ENCODE results near the gene NKAIN2.

NKAIN2 gene

DNA sequence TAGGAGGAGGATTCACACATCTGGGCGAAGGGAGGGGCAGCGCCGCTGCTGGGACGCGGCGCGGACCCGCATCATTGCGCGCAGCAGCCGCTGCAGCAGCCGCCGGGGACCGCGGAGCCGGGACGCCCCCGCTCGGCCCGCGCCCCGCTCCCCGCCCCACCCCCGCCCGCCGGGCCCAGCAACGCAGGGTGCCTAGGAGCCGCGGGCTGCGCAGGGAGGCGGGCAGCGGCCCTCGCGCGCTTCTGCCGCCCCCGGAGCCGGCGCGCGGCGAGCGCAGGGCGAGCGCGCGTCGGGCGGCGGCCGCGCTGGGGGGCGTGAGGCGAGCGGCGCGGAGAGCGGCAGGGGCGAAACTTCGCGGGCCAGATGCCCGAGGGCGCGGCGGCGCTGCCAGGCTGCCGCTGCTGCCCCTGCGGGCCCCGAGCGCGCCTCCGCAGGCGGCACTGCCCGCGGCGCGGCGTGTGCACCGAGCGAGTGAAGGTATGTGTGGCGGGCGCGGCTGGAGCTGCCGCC is at the start of gene NKAIN2:
Gene NKAIN2 (plus strand): TSS at position 362 of the 510 bp plus-strand sequence.
- no peak for DNase-seq (ENCODE audit: low read depth in 2 of 2)

DNA sequence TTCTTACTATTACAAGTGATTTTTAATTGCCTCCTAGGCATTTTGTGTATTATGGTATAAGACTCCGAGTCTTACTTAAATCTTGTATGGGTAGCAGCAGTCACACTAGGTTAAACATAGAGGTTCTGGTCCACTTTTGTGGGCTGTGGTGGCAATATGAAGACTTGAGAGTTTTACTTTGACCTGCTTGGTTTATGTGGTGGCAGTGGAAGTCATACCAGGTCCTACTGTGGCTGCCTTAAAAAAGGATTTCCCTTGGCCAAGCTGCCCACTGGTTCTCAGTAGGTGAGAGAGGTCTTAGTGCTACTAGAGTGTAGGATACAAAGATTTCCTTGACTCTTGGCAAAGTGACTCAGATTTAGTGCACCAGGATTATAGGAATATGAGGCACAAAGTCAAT is 44.2 kb upstream of the NKAIN2 start:
- no peak for DNase-seq (ENCODE audit: low read depth in 2 of 2)

DNA sequence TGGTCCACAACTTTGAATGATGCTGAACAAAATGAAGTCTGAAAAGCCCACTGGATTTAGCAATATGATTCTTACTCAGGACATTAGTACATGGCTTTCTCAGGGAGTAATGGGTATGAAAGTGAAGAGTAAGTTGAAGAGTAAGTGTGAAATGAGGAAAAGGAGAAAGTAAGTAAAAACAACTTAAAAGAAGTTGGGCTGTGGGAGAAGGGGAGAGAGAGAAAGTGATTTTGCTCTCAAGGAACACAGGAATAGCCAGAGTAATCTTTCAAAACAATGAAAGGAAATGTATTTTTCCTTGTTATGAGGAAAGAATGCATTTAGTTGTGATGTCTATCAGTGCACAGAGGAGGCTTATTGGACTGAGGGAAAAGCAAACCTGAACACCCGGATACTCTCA is 39.8 kb upstream of the NKAIN2 start:
- DNase-seq (ENCODE audit: low read depth in 2 of 2), result no peak

DNA sequence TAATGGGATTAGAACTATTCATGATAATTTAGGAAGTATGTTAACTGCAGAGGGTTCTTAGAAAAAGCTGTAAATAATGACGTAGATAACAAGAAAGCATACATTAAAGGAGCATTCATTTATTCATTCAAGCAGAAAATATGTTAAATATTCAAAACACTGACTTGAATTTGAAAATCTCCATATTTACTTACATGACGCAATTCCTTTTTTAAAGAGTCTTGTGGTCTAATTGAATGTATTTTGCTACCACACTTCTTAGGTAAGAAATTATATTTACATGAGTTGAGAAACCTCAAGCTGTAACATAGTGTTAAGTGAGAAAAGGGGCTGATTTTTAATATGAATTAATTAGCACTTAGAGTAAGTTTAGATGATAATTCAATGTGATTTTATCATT is 38.9 kb upstream of the NKAIN2 start:
- no peak for DNase-seq (ENCODE audit: low read depth in 2 of 2)

DNA sequence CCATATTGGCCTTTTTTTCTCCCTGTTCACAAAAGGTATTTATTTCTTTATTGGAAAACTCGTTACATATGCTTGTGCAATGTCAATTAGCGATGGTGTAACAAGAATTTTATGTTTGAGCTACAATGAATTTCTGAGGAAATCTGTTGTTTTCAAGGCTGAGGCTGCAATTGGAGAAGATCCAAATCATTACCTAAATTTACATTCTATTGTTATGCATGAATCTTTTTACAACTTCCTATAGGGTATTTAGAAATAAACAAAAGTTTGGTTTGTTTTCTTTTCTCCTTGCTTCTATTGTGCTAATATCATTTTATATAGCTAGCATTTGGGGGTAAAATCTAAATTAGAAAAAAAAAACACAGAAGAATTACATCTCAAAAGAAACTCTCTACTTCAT is 34.7 kb upstream of the NKAIN2 start:
- DNase-seq (ENCODE audit: low read depth in 2 of 2), result no peak

DNA sequence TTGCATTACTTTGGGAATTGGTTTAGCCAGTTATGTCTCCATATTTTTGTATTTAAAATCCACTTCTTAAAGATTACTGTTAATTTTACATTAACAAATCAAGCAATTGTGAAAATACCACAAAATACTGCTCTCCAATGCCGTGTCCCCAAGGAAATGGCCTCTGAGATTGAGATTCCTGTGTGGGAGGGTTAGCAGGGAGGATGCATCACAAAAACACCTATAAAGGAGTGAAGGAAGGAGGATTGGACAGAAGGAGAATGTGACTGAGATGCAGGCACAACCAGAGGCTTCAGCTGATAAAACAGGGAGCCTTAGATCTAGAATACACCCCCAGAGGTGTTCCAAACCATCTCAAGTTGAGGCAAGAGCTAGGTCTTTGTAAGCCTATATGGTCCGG is 34.2 kb upstream of the NKAIN2 start:
- no peak for DNase-seq (ENCODE audit: low read depth in 2 of 2)

DNA sequence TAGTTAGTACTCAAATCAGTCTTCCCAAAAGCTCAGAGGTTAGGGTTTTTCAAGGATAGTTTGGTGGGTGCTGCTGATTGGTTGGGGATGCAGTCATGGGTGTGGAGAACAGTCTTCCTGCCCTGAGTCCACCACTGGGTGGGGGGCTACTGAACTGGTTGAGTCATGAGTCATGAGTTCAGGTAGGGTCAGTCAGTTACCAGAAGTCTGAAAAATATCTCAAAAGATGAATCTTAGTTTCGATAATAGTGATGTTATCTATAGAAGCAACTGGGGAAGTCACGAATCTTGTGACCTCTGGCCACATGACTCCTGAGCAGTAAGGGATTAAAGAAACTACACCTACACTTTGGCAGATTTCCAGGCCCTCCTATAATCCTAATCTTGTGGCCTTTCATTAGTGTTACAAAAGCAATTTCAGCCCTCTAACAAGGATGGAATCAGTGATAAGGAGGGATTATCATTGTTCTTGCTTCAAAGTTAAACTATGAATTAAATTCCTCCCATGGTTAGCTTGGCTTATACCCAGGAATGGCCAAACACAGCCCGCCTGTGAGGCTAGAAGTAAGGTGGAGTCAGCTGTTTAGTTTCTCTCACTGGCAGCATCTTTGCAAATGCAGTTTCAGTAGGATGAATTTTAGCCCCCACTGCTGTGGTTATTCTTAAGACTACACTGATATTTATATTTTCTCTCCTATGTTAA is 33.3 kb upstream of the NKAIN2 start:
- no peak for DNase-seq (ENCODE audit: low read depth in 2 of 2)

DNA sequence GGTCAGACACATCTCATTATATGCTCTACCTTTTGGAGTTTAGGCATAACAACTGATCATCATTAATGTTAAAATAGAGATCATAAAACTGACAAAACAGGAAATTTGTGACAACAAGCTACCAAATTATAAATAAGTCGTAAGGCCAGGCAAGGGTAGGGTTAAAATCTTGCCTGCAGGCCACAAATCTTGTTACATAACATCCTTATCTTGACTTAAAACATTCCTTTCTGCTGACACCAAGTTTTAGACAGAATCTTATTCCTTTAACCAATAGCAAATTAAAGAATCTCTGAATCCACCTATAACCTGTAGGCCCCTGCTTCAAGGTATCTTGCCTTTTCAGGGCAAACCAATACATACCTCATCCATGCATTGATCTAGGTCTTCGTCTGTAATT is 32.5 kb upstream of the NKAIN2 start:
- no peak for DNase-seq (ENCODE audit: low read depth in 2 of 2)

DNA sequence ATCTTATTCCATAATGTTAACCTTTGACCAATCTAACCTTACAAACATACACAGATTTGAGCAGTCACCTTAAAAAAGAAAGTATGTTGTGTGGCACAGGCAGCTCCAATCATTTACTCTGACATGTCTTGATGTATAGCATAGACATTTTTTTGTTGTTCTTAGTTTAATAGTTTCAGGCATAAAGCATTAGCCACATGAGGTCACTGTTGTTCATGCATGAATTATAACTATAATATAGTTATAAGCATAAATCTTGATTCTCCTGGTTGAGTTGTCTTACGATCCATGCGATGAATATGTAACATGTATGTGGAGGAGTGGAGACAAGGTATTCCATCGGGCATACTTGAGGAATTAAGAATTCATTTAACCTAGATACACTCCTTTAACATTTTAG is 26.1 kb upstream of the NKAIN2 start:
- DNase-seq (ENCODE audit: low read depth in 2 of 2), result no peak

DNA sequence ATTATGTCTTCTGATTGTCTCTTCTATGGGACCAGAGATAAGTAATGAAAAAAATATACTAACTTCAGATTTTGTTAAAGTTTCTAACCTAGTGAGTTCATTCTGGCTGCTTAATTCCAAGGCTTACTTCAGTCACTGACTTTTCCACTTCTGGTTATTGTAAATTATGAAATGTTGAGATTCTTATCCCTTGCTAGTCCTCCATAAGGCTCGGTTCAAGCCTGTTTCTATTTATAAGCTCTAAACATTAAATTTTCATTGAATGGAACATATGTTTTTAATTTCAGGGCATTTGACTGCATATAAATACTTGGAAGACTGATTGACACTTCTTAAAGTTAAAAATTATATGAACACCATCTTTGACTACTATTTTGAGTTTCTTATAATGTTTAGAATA is 23.6 kb upstream of the NKAIN2 start:
- DNase-seq (ENCODE audit: low read depth in 2 of 2), result no peak

DNA sequence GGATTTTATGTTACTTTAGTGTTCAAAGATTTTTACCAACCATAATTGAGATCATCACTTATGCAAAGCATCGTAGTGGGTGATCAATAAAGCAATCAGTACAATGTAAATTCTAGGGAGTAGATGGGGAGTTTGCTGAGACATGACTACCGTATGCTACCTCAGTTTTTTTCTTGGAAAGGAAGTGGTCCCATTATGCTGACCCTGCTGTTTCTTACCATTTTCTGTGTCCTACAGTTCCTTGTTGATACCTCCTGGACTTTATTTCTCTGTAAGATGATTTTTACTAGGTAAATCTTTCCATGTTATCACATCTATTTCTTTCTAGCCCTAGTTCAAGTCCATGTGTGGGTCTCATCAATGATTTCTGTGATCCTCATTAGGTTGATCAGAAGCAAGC is 19.3 kb upstream of the NKAIN2 start:
- DNase-seq (ENCODE audit: low read depth in 2 of 2), result no peak

DNA sequence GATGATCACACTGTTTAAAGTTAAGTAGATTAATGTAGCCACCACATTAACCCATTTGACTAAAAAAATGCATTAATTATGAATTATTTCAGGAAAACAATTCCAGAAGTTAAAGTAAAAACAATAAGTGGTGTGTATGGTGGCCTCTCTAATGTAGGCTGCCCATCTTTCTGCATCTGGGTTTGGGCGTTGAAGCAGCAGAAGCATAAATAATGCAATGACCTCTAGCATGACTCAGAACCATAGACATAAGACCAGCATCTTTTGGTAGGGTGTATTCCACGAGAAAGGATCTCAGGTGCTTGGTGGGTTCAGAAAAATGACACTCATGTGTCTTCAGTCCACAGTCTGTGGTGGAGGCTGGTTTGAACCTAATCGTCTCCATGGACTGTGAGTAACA is 18.6 kb upstream of the NKAIN2 start:
- no peak for DNase-seq (ENCODE audit: low read depth in 2 of 2)

DNA sequence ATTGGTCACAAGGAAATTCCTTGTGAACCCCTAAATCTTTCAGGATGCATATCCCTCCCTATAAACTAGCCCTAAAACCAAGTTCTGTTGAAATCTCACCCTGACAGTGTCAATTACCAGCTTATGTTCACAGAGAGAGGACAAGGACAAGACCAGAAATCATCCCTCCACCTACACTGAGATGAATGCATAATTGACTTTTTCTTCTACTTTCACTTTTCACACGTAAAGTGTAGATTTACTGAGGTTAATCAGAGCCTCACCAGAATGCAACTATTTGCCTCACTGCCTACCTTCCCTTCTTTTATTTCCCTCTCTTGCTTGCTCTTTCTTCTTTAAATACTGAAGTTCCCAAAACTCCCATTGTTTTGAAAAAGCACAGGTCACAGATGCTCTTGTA is 15.3 kb upstream of the NKAIN2 start:
- DNase-seq (ENCODE audit: low read depth in 2 of 2), result no peak

DNA sequence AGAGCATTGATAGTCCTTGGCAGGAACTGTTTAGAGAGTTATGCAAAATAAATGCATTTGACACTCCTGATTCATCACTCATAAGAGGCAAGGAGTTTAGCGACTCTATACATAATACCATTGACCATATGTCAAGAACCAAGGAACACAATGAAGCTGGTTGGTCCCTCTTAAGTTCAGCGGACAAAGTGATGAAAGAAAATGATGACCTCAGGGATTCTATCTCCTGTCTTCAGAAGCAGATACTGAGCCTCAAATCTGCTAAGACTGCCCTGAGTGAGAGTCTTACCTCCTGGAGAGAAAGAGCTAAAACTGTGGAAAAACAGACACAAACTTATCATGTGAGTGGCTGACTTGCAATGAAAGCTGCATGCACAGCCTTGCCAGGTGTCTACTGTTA is 9.5 kb upstream of the NKAIN2 start:
- no peak for DNase-seq (ENCODE audit: low read depth in 2 of 2)

DNA sequence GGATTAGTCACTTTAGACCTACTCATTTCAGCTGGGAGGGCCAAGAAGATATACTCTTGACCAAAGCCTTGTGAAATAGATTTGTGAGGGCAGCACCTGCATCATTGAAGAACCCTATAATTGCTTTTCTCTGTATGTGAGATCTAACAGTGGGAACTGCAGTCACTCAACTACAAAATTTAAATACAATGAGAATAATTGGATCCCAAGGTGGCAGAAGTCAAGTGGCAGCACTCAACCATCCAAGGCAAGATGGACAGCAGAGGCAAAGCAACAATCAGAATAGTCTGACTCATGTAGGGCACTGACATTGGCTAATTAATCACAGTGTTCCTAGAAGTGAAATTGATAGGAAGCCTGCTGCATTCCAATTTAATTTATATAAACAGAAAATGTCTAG is 8.9 kb upstream of the NKAIN2 start:
- DNase-seq (ENCODE audit: low read depth in 2 of 2), result no peak

DNA sequence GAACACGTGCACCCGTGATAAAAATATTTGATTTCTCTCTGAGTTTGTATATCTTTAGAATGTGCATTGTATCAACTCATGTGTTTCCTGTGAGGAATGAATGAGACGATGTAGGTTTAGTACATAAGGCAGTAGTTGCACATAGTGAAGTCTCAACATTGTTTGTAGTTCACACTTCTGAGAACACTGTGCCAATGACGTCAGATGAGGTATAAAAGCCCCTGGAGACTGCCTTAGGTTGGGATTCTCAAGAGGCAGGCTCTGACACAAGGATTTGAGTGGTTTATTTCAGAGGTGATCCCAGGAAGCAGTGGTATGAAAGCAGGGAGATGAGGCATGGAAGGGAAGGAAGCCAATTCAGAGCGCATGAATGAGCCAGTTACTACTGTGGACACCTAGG is 2.6 kb upstream of the NKAIN2 start:
- no peak for DNase-seq (ENCODE audit: low read depth in 2 of 2)

DNA sequence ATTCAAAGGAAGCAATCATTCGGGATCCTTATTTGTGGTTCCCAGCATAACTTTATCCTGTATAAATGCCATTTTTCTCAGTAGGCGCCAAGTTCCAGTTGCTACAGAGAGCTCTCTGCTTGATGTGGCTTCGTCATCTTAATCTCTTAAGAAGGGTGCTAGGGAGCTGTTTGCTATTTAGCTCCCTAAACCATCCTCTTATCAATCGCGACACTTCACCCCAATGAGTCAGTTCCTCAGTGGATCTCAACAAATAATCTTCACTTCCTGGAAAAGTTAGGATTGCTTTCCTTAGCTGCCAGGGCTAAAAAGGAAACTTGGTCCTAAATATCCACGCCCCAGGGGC is 1.3 kb upstream of the NKAIN2 start:
- DNase-seq (ENCODE audit: low read depth in 2 of 2), result no peak

DNA sequence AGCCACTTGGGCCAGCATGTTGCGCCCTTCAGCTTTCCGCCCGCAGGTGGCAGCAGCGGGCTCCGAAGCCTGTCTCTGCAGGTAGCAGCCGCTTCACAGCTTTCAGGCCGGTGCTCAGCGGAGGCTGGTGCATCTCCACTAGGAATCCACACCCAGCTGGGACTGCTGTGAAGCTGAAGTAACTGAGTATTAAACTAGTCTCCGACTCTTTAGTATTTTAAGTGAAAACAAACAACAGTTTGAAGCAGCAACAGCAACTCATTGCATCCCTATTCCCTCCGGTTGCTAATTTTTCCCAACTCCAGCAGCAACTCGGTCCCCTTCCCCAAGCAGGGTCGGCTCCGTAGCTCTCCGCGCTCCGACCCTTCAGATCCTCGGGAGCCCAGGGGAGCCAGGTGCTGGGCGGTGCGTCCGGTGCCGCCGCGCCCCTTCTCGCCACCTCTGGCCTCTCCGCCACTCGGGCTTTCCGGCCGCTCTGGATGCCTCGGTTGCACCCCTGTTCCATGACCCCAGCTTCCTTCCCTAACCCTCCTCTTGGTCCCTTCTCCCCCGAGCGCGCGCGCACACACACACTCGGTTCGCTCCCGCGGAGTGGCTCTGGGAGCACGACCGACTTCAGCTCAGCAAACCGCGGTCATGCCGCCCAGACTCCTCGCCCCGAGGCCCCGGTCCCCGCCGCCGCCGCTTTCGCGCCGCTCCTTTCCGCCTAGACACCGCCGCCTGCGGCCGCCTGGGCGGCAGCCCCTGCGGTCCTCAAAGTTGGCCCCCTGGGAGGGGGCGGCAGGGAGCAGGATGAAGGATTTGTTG is 765 bp upstream of the NKAIN2 start:
- DNase-seq (ENCODE audit: low read depth in 2 of 2), result peak; percentile 18 to 62

DNA sequence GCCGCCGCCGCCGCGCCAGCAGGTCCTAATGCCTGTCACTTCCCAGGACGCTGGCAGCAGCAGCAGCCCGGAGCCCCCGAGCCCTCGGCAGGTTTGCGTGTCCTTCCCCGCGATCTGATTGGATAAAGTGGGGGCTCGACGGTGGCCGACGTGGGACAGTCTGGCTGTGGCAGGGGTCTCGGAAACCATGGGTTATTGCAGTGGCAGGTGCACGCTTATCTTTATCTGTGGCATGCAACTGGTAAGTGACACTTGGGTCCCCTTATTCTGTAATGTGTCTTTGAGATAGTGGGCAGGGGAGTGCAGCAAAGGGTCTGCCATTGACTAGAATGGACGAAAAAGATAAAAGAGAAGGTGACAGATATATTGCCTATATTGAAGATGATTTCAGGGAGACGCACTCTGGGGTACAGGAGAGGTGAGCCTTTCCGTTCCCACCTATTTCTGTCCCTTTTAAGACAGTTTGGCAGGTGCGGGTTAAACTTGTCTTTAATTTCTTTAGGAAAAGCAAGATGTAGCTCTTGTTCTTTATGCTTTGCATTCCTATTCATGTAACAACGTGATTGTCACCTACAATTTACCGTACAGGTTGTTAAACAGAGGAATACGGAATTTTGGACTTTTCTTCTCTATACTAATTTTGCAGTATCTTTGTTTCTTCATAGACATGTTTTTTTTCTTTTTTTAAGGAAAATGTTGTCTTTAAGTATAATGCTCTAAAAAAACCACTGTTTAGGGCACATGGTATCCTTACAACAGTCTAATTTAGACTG is 535 bp downstream of the NKAIN2 start:
- no peak for DNase-seq (ENCODE audit: low read depth in 2 of 2)

DNA sequence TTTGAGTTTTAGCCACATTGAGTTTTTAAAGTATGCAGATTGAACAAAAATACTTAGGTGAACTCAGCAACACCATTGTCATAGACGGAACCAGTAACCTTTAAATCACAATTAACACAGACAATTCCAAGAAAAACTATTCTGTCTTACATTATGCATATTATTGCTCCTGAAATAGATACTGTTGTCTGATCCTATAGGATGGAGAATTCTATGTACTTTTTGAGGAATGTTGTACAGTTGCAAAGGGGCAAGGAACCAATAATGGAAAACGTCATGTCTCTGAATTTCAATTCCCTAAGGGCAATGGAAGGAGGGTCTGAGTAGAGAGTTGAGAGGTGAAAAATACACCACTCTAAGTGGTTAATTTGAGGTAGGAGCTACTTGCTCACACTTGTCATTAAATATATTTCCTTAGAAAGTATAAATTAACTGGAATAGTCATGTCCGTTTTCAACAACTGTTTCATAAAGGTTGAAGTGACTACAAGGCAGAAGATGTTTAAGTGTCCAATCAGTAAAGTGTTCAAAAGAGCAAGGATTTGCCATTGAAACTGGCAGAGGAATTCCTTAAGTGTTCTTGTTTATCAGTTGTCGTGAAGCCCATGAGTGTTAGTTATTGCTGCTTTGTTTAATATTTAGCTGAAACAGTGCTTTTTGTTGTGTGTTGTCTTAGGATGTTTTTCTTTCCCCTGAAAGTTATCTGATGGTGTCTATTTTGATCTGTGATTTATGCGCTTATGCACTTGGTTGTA is 1.3 kb downstream of the NKAIN2 start:
- no peak for DNase-seq (ENCODE audit: low read depth in 2 of 2)

DNA sequence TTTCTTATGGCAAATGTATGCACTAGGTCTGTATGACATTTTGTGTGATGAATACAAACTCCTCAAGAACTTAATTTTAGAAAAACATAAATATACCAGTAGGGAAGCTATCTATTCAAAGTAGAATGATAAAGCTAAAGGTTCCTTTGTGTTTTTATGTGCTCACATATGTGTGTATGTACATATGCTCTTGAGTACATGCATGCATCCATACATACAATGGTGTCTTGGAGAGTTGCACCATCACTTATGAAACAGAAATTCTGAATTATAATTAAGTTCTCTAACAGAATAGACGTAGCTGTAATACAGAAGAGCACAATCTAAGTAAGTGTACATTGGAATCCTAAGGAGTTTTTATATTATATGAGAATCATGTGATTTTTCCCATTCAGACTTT is 2.3 kb downstream of the NKAIN2 start:
- no peak for DNase-seq (ENCODE audit: low read depth in 2 of 2)

DNA sequence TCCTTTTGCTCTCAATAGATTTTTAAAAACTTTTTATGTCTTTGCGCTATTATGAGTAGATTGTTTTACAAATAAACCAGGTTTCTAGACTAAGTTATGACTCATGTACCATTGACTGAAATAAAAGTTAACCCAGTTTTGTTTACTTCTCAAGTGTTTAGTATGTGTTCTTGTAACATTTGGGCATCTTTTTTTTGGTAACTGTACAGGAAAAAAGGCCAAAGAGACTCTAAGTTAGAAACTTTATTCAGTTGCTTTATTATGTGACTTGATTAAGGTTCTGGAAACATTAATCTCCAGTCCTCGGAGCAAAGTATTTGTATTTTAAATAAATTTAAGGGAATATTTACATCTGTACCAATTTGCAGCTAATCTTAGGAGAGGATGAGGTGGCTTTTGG is 2.9 kb downstream of the NKAIN2 start:
- no peak for DNase-seq (ENCODE audit: low read depth in 2 of 2)

Measured in activated CD4-positive, alpha-beta T cell treated with anti-CD3 and anti-CD28 coated beads for 24 hours (primary cell).